HG03139 (cell line): ENCODE data around the gene UVRAG.

ENCODE experiments used
- ATAC-seq: cut with Tn5 transposase; IDR thresholded peaks from one replicate; pipeline ENCODE4 v1.9.1; 2021; ENCODE audit not compliant: unreplicated experiment

The UVRAG gene

DNA sequence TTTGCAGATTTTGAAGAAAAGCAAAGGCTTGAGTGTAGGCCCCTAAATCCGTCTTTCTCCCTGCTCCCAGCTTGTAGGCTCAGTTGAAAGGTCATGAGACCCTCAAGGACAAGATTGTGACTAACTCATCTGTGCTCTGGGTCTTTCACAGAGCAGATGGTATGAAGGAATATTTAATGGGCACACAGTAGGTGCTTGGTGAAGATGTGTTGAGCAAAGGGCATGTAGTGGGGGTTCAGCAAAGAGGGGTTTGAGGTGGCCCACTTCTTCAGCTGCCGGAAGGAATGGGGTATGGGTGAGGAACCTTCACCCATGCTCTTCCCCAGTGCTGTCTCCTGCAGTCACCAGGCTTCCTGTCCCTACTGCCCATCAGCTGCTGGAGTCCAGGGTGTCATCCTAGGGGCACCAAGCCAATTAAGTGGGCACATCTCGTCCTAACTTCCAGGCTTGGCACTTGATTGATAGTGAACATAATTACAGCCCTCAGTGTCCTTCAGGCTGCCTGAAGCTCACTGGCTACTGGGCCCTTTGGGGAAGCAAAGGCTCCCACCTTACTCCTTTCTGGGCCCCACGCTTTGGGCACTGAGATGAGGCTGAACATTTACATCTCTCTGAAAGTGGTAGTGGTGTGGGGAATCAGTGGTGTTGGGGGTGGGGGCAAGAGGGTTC lies 31.5 kb upstream of the UVRAG start:
- no peak for ATAC-seq

DNA sequence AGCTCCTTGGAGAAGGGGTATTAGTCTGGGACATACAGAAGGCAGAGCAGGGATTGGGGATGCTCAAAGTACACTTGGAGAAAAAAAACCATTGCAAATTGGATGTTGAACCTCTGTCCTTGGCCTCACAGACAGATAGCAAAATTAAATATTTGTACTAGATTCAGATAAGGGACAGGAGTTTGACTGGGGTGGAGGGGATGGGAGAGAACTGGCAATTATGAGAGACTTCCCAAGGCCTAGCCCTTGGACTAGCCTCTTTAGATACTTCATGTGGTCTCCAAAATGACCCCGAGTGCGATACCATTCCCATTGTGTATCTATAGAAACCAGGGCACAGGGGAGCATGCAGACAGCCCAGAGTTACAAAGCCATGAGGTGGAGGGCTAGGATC lies 30.9 kb upstream of the UVRAG start:
- ATAC-seq, result no peak

GRCh38 chr11:75784506-75784905 lies 30.5 kb upstream of the UVRAG start:
- no peak for ATAC-seq

- no peak for ATAC-seq
These were observed 29.8 kb upstream of the UVRAG start for GRCh38 chr11:75785187-75785586.

- ATAC-seq, result no peak
These were observed 28.8 kb upstream of the UVRAG start for GRCh38 chr11:75786101-75786736.

- ATAC-seq, result no peak
These were observed 25.5 kb upstream of the UVRAG start for GRCh38 chr11:75789521-75789920.

DNA sequence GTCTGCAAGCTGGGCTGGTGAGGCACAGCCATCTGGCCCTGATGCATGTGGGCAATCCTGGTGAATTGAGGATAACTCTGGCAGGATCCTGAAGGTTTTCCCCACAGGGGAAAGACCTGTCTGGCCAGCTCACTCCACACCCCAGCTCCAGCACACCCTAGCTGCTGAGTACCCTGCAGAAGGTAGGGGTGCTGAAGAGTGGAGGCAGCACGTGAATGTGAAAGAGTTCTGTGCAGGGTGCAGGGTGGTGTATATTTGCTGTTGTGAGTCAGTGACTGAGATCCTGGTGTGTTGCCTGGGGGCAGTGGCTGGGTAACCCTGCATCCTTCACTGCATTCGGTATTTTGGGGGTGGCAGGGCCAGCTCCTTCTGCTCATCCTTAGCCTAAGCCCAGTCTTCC lies 24.0 kb upstream of the UVRAG start:
- ATAC-seq, result no peak

DNA sequence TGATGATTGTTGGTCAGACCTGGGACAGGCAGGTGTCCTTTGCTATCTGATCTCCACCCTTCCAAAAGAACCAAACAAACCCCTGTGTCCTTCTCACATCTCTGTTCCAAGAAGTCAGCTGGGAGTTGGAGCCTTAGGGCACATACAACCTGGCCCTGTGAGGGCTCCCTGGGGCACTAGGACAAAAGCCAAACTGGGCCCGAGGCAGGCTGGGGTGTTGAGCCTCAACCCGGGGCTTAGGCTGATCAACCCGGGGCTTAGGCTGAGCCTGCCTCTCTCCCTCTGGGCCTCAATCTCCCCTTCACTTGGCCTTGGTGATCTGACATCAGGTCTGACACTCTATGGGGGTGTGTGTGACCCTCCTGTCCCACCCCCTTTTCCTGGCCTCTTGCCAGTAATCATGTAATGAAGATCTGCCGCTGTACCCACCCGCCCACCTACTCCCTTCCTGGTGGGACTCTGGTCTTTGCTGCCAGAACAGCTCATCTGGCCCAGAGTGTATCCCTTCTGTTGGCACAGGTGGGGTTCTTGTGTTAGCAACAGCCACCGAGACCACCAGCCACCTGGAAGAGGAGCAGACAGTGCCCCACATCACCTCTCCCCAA lies 22.8 kb upstream of the UVRAG start:
- ATAC-seq, result no peak

- no peak for ATAC-seq
These were observed 21.8 kb upstream of the UVRAG start for GRCh38 chr11:75792997-75793800.

- ATAC-seq, result no peak
These were observed 21.0 kb upstream of the UVRAG start for GRCh38 chr11:75793966-75794365.

- ATAC-seq, result no peak
These were observed 19.5 kb upstream of the UVRAG start for GRCh38 chr11:75795276-75796090.

- ATAC-seq, result no peak
These were observed 18.9 kb upstream of the UVRAG start for GRCh38 chr11:75796091-75796435.

- no peak for ATAC-seq
These were observed 17.9 kb upstream of the UVRAG start for GRCh38 chr11:75797116-75797515.

- ATAC-seq, result no peak
These were observed 17.2 kb upstream of the UVRAG start for GRCh38 chr11:75797792-75798191.

GRCh38 chr11:75800136-75800675 lies 14.8 kb upstream of the UVRAG start:
- no peak for ATAC-seq

DNA sequence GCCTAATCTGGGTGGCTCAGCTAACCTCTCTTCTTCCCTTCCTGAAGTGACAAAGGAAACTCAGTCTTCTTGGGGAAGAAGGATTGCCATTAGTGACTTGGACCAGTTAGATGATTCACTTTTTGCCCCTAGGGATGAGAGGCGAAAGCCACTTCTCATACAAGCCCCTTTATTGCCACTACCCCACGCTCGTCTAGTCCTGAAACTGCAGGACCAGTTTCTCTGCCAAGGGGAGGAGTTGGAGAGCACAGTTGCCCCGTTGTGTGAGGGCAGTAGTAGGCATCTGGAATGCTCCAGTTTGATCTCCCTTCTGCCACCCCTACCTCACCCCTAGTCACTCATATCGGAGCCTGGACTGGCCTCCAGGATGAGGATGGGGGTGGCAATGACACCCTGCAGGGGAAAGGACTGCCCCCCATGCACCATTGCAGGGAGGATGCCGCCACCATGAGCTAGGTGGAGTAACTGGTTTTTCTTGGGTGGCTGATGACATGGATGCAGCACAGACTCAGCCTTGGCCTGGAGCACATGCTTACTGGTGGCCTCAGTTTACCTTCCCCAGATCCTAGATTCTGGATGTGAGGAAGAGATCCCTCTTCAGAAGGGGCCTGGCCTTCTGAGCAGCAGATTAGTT lies 14.2 kb upstream of the UVRAG start:
- no peak for ATAC-seq

DNA sequence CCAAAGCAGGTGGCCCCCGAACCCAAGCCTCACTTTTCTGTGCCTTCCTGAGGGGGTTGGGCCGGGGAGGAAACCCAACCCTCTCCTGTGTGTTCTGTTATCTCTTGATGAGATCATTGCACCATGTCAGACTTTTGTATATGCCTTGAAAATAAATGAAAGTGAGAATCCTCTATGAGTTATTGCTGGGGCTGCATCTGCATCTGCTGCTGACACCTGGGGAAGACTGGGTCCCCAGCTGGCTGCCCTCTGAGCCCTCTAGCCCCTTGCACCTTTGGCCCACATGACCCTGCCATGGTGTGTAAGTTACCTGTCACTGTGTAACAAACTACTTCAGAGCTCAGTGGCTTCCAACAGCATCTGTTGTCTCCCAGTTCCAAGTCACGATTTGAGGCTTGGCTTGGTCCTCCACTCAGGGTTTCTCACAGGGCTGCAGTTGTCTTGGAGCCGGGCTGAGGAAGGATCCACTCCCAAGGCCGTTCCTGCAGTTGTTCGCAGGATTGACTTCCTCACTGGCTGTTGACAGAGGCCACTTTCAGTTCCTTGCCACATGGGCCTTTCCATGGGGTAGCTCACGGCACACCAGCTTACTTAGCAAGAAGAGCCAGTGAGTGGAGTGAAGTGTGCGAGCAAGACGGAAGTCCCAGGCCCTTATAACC lies 13.5 kb upstream of the UVRAG start:
- no peak for ATAC-seq

GRCh38 chr11:75802021-75802912 lies 12.7 kb upstream of the UVRAG start:
- ATAC-seq, result no peak
